Fibroblast of skin of scalp (primary cell): ENCODE measurements around the gene KIAA0232. TPM values are rescaled to one million over a fixed set of nuclear protein-coding genes. Genes with fewer than 3 reads are reported as not detected.
A peak's percentile ranks its signal among the peaks of the same experiment; 100 is the strongest.

Experiments
- DNase-seq: peaks from one replicate; pipeline ENCODE4 v3.0.0-alpha.2; 2013
- polyA plus RNA-seq, 2 experiments: library from polyadenylated mRNA; unstranded; fragments of 120-200 nt; gene quantifications; one replicate each; pipeline ENCODE4 v1.2.1, GENCODE V29; 2013; ENCODE audit not compliant: insufficient read length in 2 of 2

The KIAA0232 gene, protein sequence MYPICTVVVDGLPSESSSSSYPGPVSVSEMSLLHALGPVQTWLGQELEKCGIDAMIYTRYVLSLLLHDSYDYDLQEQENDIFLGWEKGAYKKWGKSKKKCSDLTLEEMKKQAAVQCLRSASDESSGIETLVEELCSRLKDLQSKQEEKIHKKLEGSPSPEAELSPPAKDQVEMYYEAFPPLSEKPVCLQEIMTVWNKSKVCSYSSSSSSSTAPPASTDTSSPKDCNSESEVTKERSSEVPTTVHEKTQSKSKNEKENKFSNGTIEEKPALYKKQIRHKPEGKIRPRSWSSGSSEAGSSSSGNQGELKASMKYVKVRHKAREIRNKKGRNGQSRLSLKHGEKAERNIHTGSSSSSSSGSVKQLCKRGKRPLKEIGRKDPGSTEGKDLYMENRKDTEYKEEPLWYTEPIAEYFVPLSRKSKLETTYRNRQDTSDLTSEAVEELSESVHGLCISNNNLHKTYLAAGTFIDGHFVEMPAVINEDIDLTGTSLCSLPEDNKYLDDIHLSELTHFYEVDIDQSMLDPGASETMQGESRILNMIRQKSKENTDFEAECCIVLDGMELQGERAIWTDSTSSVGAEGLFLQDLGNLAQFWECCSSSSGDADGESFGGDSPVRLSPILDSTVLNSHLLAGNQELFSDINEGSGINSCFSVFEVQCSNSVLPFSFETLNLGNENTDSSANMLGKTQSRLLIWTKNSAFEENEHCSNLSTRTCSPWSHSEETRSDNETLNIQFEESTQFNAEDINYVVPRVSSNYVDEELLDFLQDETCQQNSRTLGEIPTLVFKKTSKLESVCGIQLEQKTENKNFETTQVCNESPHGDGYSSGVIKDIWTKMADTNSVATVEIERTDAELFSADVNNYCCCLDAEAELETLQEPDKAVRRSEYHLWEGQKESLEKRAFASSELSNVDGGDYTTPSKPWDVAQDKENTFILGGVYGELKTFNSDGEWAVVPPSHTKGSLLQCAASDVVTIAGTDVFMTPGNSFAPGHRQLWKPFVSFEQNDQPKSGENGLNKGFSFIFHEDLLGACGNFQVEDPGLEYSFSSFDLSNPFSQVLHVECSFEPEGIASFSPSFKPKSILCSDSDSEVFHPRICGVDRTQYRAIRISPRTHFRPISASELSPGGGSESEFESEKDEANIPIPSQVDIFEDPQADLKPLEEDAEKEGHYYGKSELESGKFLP (N-terminal part only)
- polyA plus RNA-seq (2013, experiment 1 of 2; ENCODE audit: insufficient read length), result 15.3 TPM
- polyA plus RNA-seq (2013, experiment 2 of 2; ENCODE audit: insufficient read length), result 18.0 TPM

DNA sequence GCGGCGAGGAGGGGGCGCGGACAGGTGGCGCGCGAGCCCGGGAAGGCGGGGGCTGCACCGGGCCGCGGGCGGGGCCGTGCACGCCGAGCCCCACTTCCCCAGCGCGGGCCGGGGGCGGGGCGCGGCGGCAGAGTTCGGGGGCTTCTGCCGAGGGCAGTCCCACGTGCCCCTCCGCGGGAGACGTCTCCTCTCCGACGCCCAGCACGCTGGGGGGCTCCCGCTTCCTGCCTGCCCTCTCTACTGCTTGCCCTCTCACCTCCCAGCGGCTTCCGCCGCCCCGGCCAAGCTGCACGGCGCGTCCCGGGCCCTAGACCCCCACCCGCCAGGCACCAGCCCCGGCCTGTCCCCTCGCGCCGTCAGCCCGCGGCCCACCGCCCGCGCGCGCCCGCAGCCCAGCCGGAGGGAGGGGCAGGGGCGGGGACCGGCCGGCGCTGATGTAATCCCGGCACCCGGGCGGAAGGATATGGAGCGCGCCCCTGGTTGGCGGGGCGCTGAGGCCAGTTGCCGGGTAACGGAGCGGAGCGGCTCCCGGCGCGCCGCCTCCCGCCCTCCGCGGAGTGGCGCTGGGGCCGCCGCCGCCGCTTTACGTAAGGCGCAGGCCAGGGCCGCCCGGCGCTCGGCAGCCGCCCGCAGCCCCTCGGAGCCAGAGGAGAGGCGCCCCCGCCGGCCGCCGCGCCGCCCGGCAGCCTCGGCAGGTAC is at the start of gene KIAA0232:
Gene KIAA0232 (plus strand): TSS at position 581 of the 699 bp plus-strand sequence. CDS start 41,727 bp downstream, outside the sequence.
- peak; percentile 97 for DNase-seq

GRCh38 chr4:6733358-6734164 is 49.0 kb upstream of the KIAA0232 start:
- DNase-seq, result no peak

DNA sequence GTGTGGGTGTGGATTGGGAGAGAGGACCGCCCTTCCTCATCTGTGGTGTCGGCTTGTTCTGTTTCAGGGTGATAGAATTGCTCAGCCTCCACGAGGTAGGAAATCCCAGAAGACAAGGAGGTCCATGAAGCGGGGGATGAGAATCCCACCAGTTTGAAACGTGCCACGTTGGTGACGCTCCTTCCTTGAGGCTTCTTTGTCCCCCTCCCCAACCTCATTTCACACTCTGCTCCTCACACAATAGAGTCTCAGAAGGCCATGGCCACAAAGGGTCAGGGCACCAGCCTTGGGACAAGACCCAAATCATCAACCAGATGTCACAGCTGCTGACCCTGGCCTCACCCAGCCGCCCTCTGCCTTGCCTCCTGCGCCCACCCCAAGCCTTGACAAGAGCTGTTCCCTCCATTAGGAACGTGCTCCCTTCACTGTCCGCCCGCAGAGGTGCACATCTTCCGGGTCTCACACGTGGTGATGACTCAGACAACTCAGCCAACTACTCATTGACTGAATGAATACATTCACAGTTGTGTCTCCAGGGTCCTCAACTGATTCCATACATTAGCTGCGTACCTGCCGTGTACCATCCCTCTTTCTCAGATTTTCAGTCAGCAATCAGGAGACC is 48.3 kb upstream of the KIAA0232 start:
- DNase-seq, result no peak

GRCh38 chr4:6739920-6740319 is 42.6 kb upstream of the KIAA0232 start:
- DNase-seq, result no peak

DNA sequence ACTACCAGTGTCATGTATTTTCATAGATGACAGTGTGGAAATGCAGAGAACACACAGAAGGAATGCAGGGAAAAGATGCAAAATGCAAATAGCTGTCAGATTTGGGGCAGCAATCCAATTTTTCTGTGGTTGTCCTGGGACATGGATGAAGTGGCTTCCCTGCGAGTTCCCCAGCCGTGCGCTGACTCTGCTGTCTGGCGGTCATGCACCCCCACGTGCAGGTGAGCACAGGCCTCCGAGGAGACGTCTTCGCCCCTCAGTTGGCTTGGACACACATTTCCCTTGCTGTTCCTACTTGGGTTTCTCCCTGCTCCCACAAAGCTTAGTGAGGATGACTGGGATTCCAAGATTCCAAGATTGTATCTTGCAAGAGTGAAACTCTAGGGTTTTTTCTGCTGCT is 42.2 kb upstream of the KIAA0232 start:
- no peak for DNase-seq

DNA sequence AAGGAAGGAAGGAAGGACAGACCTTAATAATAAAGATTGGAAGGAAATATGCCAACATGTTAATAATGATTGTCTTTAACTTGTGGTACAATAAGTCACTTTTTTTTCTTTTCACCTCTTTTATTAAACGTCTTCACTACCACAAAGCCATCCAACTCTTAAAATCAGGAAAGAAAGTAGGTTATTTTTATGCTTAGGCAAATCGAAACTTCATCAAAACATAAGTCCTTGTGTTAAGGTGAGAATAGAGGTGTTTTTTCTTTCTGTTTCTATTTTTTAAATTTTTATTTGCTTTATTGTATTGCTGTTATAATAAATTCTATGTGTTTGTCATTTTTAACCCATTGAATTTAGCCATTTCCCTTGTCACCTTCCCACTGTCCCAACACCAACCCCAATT is 40.0 kb upstream of the KIAA0232 start:
- no peak for DNase-seq

DNA sequence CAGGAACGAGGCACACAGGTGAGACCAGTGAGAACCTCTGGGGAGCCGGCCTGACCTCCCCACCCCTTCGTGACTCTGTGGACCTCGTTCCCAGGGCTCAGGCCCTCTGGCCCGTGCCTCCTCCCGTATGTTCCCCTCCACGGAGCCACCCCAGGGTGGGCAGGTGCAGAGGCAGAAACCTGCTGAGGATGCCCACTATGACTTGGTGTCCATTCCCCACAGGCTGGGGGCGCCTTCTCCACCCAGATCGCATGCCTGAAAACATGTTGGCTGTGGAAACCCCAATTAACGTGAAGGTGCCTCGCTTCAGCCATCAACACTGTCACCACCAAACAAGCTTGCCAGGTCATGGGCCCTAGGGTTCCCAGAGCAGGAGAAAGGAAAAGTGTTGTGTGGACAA is 39.5 kb upstream of the KIAA0232 start:
- DNase-seq, result no peak

GRCh38 chr4:6746721-6747293 is 35.7 kb upstream of the KIAA0232 start:
- no peak for DNase-seq

DNA sequence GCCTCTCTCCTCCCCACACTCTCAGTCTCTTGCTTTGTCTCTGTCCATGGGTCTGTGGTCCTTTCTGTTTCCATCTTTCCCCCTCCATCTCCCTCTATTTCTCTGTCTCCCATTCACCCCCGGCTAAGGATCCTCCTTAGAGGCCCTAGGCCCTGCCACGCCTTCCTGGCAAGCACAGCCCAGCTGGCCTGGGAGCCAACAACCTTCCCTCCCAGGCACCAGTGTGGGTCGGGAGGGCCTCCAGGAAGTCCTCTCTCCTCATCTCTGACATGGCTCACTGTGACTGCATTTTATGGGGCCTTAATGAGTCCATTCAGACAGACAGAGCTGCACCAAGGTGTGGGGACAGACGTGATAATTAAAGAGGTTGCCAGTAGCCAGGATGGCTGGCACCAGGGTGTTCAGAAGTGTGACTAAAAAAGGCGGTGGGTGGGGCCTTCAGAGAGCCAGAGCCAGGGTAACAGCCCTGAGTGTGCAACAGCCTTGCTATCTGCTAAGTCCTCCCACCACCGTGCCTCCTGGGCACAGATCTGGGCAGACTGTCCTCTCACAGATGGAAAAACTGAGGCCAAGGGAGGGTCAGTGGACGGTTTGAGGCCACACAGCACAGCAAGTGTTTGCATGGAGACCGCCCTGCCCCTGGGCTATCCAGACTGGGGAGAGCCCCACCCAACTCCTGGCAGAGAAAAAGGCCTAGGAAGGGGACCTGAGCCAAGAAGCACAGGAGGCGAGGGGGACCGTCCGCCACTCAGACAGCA is 35.1 kb upstream of the KIAA0232 start:
- DNase-seq, result no peak

DNA sequence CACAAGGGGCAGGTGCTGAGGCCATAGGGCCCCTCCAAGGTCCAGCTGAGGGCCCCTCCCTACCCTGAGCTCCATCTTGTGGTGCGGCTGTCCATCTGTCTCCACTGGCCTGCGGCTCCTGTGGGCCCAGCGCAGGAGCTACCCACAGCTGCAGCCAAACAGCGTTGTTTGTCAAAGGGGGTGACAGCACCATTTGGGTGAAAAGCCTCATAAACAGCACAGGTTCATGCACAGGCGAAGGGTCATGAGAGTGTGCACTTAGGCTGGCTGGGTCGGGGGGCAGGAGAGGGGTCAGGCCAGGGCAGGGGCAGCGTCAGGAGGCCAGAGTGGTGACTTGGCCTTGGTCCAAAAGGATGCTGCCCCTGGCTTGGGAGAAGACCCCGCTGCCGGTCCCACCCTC is 34.2 kb upstream of the KIAA0232 start:
- no peak for DNase-seq

DNA sequence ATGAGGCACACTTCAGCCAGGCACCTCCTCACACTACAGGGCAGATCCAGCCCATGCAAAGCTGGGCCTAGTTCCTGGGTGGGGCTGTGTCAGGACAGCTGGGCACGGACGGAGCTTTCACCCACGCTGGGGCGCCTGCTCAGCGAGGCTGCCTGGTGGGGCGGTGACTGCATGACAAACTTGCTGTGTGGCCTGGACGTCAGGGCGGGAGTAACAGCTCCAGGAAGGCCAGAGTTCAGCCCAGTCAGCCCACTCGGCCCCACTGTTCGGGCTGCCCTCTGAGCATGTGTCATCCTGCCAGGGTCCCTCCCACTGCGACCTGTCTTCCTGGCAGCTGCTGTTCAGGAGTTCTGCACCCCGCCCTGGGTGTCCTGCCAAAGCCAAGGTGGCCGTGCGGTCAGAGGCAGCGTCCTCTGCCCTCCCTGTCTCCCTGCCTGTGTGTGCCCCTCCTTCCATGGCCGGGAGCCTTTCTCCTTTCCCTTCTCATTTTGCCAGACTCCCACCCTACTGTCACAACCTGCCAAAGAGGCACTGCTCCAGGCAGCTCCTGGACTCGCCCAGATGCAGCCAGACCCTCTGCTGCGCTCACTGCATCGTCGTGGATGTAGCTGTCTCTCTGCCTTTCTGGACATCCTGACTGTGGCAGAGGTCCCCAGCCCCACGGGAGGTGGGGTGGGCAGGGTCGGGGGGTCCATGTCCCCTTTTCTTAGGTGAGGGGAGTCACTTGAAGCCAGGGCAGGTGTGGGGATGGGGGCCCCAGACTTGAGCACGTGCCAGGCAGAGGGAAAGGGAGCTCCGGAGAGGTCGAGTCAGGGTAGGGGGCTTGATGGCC is 33.0 kb upstream of the KIAA0232 start:
- DNase-seq, result no peak

GRCh38 chr4:6750286-6751221 is 32.0 kb upstream of the KIAA0232 start:
- DNase-seq, result no peak

DNA sequence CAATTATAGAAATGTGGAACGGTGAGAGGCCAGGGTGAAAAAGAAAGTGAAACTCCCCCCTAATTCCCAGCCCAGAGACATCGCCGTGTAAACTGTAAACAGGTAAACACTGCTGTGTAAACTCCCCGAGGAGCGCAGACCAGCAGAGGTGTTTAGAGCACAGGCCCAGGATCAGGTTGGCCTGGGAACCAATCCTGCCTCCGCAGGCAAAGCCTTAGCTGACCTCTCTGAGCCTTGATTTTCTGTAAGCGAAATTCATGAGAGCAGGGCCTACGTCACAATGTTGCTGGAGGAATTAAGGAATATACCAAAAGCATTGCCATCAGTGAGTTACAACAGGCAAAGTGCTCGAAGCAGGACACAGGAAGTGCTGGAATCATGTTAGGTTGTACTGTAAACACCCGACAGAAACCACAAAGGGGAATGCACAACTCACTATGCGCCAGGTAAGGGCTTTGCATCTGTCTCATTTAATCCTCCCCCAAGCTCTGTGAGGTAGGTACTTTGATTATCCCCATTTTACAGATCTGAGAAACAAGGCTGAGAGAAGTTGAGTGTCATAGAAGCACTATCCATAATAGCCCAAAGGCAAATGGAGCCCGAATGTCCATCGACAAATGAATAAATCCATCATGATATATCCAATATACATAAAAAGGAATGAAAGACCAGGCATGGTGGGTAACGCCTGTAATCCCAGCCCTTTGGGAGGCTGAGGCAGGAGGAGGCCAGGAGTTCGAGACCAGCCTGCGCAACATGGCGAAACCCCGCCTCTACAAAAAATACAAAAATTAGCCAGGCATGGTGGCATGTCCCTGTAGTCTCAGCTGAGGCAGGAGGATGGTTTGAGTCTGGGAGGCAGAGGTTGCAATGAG is 30.7 kb upstream of the KIAA0232 start:
- DNase-seq, result no peak

GRCh38 chr4:6752486-6752829 is 30.1 kb upstream of the KIAA0232 start:
- DNase-seq, result no peak

GRCh38 chr4:6753103-6753560 is 29.4 kb upstream of the KIAA0232 start:
- no peak for DNase-seq

GRCh38 chr4:6753891-6754290 is 28.6 kb upstream of the KIAA0232 start:
- no peak for DNase-seq
